Esophagus squamous epithelium (tissue), 5 donors: ENCODE measurements around the gene CTNND2. TPM values are rescaled to one million over a fixed set of nuclear protein-coding genes. Genes with fewer than 3 reads are reported as not detected.

Experiments used
- DNase-seq: peaks from one replicate; lab custom pipeline; 2025; lab: John Stamatoyannopoulos, UW
- H3K27ac ChIP-seq, 4 donors: fragments of 200-600 bp; sonication (generic); one replicate each; pipeline ENCODE4 v1.5.1; 2016 to 2019; ENCODE audit warnings: mild to moderate bottlenecking in 1 of 4
- H3K27me3 ChIP-seq, 4 donors: fragments of 200-600 bp; sonication (generic); 1 replicate in 3 of 4; 2 replicates in 1 of 4; pipeline versions ENCODE4 v1.5.1 to v1.6.0; 2017 to 2021; ENCODE audit warnings: antibody characterized with exemption in 1 of 4
- H3K36me3 ChIP-seq, 3 donors: fragments of 200-600 bp; sonication (generic); one replicate each; pipeline ENCODE4 v1.5.1; 2016 to 2019
- H3K4me1 ChIP-seq, 3 donors: fragments of 200-600 bp; sonication (generic); one replicate each; pipeline ENCODE4 v1.5.1; 2017 to 2019
- H3K4me3 ChIP-seq, 4 donors: fragments of 200-600 bp; sonication (generic); 1 replicate in 3 of 4; 2 replicates in 1 of 4; pipeline ENCODE4 v1.5.1; 2016 to 2019; ENCODE audit warnings: mild to moderate bottlenecking in 2 of 4, moderate library complexity in 1 of 4
- H3K9me3 ChIP-seq, 3 donors: fragments of 200-600 bp; sonication (generic); one replicate each; pipeline ENCODE4 v1.5.1; 2016 to 2019
- CTCF ChIP-seq, 6 experiments: fragments of 450-650 bp in 4 of 6; fragments of 200-600 bp in 2 of 6; sonication (generic) in 2 of 6; IDR thresholded peaks; one replicate each; pipeline ENCODE4 v1.5.1; 2016 to 2019; ENCODE audit warnings: antibody characterized with exemption in 6 of 6, mild to moderate bottlenecking in 4 of 6, moderate library complexity in 4 of 6
- POLR2A ChIP-seq, 4 donors: fragments of 450-650 bp; IDR thresholded peaks; one replicate each; pipeline ENCODE4 v1.6.1; 2017; ENCODE audit warnings: antibody characterized with exemption in 4 of 4, mild to moderate bottlenecking in 4 of 4, moderate library complexity in 3 of 4
- WGBS, 2 donors: methylation state at CpG; one replicate each; pipeline ENCODE4 v1.1.5; 2018; 5-methylcytosine and 5-hydroxymethylcytosine counted together
- intact Hi-C: fragments of 100-400 bp; cut with DNase I; formaldehyde crosslinking; loops from one replicate; pipeline ENCODE4 v1.15.0; 2022
- total RNA-seq, 4 donors: library from RNA; depleted of rRNA; stranded (reverse); fragments of >200 nt; gene quantifications; one replicate each; pipeline ENCODE4 v1.1.0, GENCODE V29; 2016
- donor health status: DM: yes; HTN: yes; CAD: no.

CTNND2 gene
- total RNA-seq, 4 donors from 2014 or later: 0.38 to 0.50 TPM; not detected in 2

GRCh38 chr5:11809407-11809806 lies 94.8 kb downstream of the CTNND2 start:
- intact Hi-C loops: no loop called here
- H3K36me3 ChIP-seq: no peaks in the 10 kb centered on the region
- TF ChIP-seq POLR2A (IDR thresholded peaks at IDR 0.05) (no peak), CTCF (IDR thresholded peaks at IDR 0.05) (no peak)
- no peaks in the 10 kb centered on the region for H3K9me3 ChIP-seq
- DNase-seq: no peak
- WGBS, 2 donors: 54 to 66% methylated on average over 3 of the region's 3 CpGs
- no peaks in the 10 kb centered on the region for H3K27me3 ChIP-seq
- no peak overlapping the region for H3K27ac ChIP-seq
- no peak overlapping the region for H3K4me3 ChIP-seq
- no peaks in the 10 kb centered on the region for H3K4me1 ChIP-seq

GRCh38 chr5:11803436-11803835 lies 100.8 kb downstream of the CTNND2 start:
- no peaks in the 10 kb centered on the region for H3K9me3 ChIP-seq
- DNase-seq: no peak
- TF ChIP-seq POLR2A (IDR thresholded peaks at IDR 0.05): no peak
- TF ChIP-seq CTCF (IDR thresholded peaks at IDR 0.05): no peak
- intact Hi-C loops: no loop called here
- H3K4me3 ChIP-seq: no peak overlapping the region
- 64 to 65% methylated on average over 7 of the region's 7 CpGs for WGBS, 2 donors
- H3K27ac ChIP-seq: no peak overlapping the region
- no peaks in the 10 kb centered on the region for H3K4me1 ChIP-seq
- H3K36me3 ChIP-seq: no peaks in the 10 kb centered on the region
- H3K27me3 ChIP-seq: no peaks in the 10 kb centered on the region

- Histone ChIP-seq H3K9me3 (no peaks in the 10 kb centered on the region), H3K4me1 (no peaks in the 10 kb centered on the region), H3K27me3 (no peaks in the 10 kb centered on the region), H3K4me3 (no peak overlapping the region), H3K36me3 (no peaks in the 10 kb centered on the region), H3K27ac (no peak overlapping the region)
- no peak for DNase-seq
- intact Hi-C loops: no loop called here
- TF ChIP-seq POLR2A (IDR thresholded peaks at IDR 0.05) (no peak), CTCF (IDR thresholded peaks at IDR 0.05) (no peak)
- 47 to 63% methylated on average over 2 of the region's 2 CpGs for WGBS, 2 donors
These were observed 103.2 kb downstream of the CTNND2 start for GRCh38 chr5:11801061-11801460.

GRCh38 chr5:11797132-11797531 lies 107.1 kb downstream of the CTNND2 start:
- H3K36me3 ChIP-seq: no peaks in the 10 kb centered on the region
- no peaks in the 10 kb centered on the region for H3K4me1 ChIP-seq
- TF ChIP-seq CTCF (IDR thresholded peaks at IDR 0.05): no peak
- TF ChIP-seq POLR2A (IDR thresholded peaks at IDR 0.05): no peak
- DNase-seq: no peak
- no peaks in the 10 kb centered on the region for H3K27me3 ChIP-seq
- H3K27ac ChIP-seq: no peak overlapping the region
- 29 to 63% methylated on average over 3 to 4 of the region's 4 CpGs for WGBS, 2 donors
- intact Hi-C loops: no loop called here
- H3K4me3 ChIP-seq: no peak overlapping the region
- no peaks in the 10 kb centered on the region for H3K9me3 ChIP-seq

GRCh38 chr5:11793396-11793795 lies 110.8 kb downstream of the CTNND2 start:
- Histone ChIP-seq H3K9me3 (no peaks in the 10 kb centered on the region), H3K4me1 (no peaks in the 10 kb centered on the region), H3K27ac (no peak overlapping the region), H3K27me3 (no peaks in the 10 kb centered on the region), H3K36me3 (no peaks in the 10 kb centered on the region), H3K4me3 (no peak overlapping the region)
- WGBS, 2 donors: 60 to 67% methylated on average over 1 of the region's 1 CpG
- TF ChIP-seq CTCF (IDR thresholded peaks at IDR 0.05) (no peak), POLR2A (IDR thresholded peaks at IDR 0.05) (no peak)
- intact Hi-C loops: no loop called here
- no peak for DNase-seq
